SK-MEL-5 (cell line): ENCODE data around the gene LRRN2. TPM values are rescaled to one million over a fixed set of nuclear protein-coding genes. Genes with fewer than 3 reads are reported as not detected.

Source experiments
- DNase-seq: peaks from one replicate; pipeline ENCODE4 v3.0.0-alpha.2; 2016; ENCODE audit warnings: low read depth, low spot score
- in situ Hi-C: cut with HindIII; loops from 2 replicates; pipeline ENCODE4 v1.10.0; 2016; ENCODE audit warnings: low sequenced_read_pairs, high pct_unique_total_duplicates, low pct_unique_long_range_greater_than_20kb
- total RNA-seq: library from RNA; depleted of rRNA; stranded (reverse); fragments of >200 nt; shearing (Covaris generic); gene quantifications from 2 replicates; pipeline ENCODE4 v1.2.3, GENCODE V29; 2014

LRRN2 gene
- total RNA-seq, 1 experiment from 2014 or later: not detected

GRCh38 chr1:204677864-204678263 is 7.7 kb downstream of the LRRN2 start:
- in situ Hi-C loops: no loop called here
- DNase-seq: no peak

DNA sequence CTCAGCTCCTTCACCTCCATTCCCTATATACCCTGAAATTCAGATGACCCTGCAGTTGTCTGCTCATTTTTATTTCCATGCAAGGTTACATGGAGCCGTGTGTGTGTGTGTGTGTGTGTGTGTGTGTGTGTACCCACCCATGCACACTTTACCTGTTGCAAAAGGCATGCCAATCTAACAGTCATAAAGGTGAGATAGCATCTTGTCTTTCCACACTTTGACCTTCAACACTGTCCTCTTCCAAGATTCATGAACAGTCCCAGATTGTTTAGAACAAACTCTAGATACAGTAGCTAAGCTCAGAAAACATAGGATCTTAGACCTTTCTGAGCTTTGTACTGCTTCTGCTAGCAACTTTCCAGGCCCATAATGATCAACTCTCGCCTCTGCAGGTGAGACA is 9.5 kb downstream of the LRRN2 start:
- no peak for DNase-seq
- in situ Hi-C loops: no loop called here

- in situ Hi-C loops: no loop called here
Measured at GRCh38 chr1:204673909-204674649, 11.5 kb downstream of the LRRN2 start.

GRCh38 chr1:204673209-204673608 is 12.3 kb downstream of the LRRN2 start:
- DNase-seq: no peak
- in situ Hi-C loops: no loop called here

More at GRCh38 chr1:204673909-204674649, 11.5 kb downstream of the LRRN2 start:
- DNase-seq: no peak

GRCh38 chr1:204672482-204673121 is 12.9 kb downstream of the LRRN2 start:
- in situ Hi-C loops: no loop called here
- DNase-seq: no peak

DNA sequence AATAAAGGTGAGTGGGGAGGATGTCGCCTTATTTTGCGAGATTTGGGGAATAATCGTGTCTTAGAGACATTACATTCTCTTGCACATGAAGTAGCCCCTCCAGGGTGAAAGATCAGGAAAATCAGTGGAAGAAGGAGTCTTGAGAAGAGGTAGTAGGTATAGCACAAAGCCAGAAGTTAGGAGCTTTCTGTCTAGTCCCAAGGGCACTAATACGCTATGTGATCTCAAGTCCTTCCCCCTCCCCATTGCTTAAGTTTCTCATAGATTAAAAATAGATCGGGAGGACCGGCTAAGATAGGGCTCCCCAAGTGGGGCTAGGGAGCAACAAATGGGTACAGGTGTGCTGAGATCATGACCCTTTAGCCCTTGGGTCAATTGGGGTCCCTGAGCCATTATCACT is 13.5 kb downstream of the LRRN2 start:
- in situ Hi-C loops: no loop called here
- DNase-seq: no peak

DNA sequence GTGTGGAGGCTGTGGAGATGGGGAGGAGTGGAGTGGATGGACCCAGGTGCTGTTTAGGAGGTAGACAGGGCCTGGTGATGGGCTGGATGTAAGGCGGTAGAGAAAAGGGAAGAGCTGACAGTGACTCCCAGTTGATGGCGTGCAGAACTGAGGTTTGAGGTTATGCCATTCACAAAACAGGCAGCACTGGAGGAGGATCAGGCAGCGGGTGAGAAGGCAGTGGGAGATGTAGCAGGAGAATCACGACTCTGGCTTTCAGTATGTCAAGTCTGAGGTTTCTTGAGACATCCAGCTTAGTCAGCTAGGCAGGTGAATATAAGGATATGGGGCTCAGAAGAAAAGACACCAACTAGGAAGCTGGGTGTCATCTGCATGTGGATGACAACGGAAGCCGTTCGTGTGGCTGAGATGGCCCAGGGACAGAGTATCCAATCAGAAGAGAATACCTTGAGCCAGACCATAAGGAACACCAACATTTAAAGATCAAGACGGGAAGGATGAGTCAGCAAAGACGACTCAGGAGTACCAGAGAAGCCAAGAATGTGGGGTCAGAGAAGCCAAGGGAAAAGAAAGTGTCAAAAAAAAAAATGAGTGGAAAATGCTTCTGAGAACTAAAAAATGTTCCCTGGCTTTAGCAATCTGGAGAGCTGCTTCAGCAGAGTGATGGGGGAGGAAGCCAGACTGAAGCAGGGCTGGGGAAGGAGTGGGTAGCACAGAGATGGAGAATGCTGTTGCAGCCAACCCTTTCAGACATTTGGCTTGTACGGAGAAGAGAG is 15.2 kb downstream of the LRRN2 start:
- in situ Hi-C loops: no loop called here

GRCh38 chr1:204669579-204669978 is 16.0 kb downstream of the LRRN2 start:
- no peak for DNase-seq
- in situ Hi-C loops: no loop called here

More for the DNA sequence above, 15.2 kb downstream of the LRRN2 start:
- DNase-seq: no peak

DNA sequence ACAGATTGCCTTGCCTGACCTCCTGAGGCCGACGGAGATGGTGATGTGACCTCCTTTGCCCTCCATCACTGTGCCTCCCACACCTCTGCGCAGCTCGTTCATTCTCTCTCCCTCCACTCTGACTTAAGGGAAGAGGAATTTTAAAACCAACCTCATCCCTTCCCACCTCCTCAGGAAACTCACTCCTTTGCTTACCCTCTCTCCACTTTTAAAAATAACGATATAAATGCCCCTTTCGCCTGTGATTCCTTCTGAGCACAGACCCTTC is 21.2 kb downstream of the LRRN2 start:
- in situ Hi-C loops: no loop called here
- DNase-seq: no peak

DNA sequence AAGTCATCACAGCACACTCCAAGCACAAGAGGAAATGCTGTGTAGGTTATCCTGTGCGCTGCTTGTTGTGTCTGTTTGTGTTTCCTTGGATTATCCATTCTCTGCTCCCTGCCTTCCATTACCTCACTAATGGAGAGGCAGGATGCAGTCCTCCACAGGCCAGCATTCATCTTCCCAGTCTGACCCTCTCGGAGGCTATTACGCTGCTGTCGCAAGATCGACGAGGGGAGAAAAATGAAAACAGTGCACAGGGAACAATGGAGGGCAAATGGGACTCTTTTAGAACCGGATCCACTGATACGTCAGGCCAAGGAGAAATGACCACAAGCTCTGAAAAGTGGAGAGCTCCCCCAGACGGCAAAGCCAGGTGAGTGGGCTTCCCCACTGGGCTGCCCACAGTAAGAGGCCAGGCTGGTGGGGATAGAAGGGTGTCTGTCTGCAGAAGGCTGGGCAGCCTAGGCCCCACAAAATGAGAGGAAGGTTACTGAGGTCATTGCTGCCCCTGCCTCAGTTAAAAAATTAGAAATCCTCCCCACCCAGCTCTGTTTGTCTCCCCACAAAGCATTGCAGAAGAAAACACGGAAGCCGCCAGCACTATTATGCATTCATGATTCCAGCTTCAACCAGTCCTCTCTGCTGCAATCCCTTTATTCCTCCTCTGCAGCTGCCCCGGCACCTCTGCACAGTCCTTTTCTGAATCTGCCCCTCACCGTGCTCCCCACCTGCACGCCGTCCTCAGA is 21.7 kb downstream of the LRRN2 start:
- in situ Hi-C loops: no loop called here
- DNase-seq: no peak

GRCh38 chr1:204662530-204662929 is 23.0 kb downstream of the LRRN2 start:
- in situ Hi-C loops: no loop called here
- DNase-seq: no peak

GRCh38 chr1:204660509-204660908 is 25.0 kb downstream of the LRRN2 start:
- in situ Hi-C loops: no loop called here
- DNase-seq: no peak

DNA sequence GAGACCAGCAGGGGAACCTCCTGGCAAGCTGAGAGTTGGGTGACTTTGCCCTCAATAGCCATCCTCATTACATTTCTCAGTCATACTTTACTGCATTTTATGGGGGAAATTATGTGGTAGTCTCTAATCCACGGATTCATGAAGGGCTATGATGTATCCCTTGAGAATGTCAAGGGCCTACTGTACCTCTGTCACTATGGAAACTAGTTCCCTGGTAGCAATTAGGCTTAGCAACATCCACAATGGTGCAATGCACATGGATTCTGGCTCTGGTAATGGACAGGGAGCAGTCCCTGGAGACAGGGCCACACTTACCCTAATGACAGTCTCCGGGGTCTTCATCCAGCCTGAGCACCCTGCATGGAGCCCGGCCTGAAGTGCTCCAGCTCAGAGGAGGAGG is 26.5 kb downstream of the LRRN2 start:
- in situ Hi-C loops: no loop called here
- no peak for DNase-seq

GRCh38 chr1:204658295-204658694 is 27.2 kb downstream of the LRRN2 start:
- no peak for DNase-seq
- in situ Hi-C loops: no loop called here

DNA sequence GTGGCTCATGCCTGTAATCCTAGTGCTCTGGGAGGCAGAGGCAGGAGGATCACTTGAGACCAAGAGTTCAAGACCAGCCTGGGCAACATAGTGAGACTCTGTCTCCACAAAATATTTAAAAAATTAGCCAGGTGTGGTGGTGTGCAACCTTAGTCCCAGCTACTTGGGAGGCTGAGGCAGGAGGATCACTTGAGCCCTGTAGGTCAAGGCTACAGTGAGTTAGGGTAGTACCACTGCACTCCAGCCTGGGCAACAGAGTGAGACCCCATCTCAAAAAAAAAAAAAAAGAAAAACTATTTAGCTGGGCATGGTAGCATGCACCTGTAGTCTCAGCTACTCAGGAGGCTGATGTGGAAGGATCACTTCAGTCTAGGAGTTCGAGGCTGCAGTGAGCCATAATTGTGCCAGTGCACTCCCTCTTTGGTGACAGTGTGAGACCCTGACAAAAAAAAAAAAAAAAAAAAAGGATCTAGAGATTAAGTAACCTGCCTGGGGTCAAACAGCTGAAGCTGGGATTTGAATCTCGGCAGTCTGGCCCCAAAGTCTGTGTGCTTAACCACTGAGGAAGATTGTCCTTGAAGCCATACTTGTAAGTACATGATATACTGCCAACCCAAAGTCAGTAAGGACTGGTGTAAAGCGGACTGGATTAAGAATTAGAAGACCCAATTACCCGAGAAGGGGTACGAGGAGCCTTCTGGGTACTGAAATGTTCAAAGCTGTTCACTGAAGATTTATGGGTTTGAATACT is 31.8 kb downstream of the LRRN2 start:
- in situ Hi-C loops: no loop called here
- DNase-seq: no peak

GRCh38 chr1:204652497-204652896 is 33.0 kb downstream of the LRRN2 start:
- no peak for DNase-seq
- in situ Hi-C loops: no loop called here

GRCh38 chr1:204651843-204652421 is 33.6 kb downstream of the LRRN2 start:
- in situ Hi-C loops: no loop called here
- no peak for DNase-seq
